Thoracic aorta (tissue), 2 donors: Measurements from ENCODE around the gene ZSWIM7. TPM values are rescaled to one million over a fixed set of nuclear protein-coding genes. Genes with fewer than 3 reads are reported as not detected.

Experiments
- ATAC-seq: fragments of 150-250 bp; one replicate; pipeline ENCODE4 v1.8.0; 2017; ENCODE audit warnings: low read depth; ENCODE audit not compliant: insufficient number of reproducible peaks, low FRiP score
- DNase-seq: peaks from one replicate; pipeline ENCODE4 v3.0.0-alpha.2; 2020; ENCODE audit warnings: low spot score
- H3K27ac ChIP-seq, 2 donors: fragments of 200-600 bp; sonication (generic); 1 replicate in 1 of 2; 2 replicates in 1 of 2; pipeline ENCODE4 v1.5.1; 2016; ENCODE audit warnings: mild to moderate bottlenecking in 2 of 2, moderate library complexity in 2 of 2
- H3K27me3 ChIP-seq: fragments of 200-600 bp; sonication (generic); replicated peaks from 2 replicates; pipeline ENCODE4 v1.6.0; 2016; ENCODE audit warnings: mild to moderate bottlenecking; ENCODE audit not compliant: insufficient read depth
- H3K36me3 ChIP-seq: fragments of 200-600 bp; sonication (generic); one replicate; pipeline ENCODE4 v1.5.1; 2016
- H3K4me1 ChIP-seq, 2 donors: fragments of 200-600 bp; sonication (generic); 1 replicate in 1 of 2; 2 replicates in 1 of 2; pipeline versions ENCODE4 v1.5.1 to v1.6.0; 2016; ENCODE audit warnings: low read depth in 2 of 2, mild to moderate bottlenecking in 1 of 2; ENCODE audit not compliant: control insufficient read depth in 1 of 2
- H3K4me3 ChIP-seq: fragments of 200-600 bp; sonication (generic); 2 replicates; pipeline ENCODE4 v1.5.1; 2016; ENCODE audit warnings: mild to moderate bottlenecking
- H3K9me3 ChIP-seq: fragments of 200-600 bp; sonication (generic); 2 replicates; pipeline ENCODE4 v1.5.1; 2016
- total RNA-seq, 2 donors: library from RNA; depleted of rRNA; stranded (reverse); fragments of >200 nt; gene quantifications; one replicate each; pipeline versions ENCODE4 v1.1.0 to v1.2.3, GENCODE V29; 2016
- TF ChIP-seq, protein P1 (sequence below): fragments of 200-600 bp; sonication (generic); IDR thresholded peaks from one replicate; pipeline ENCODE4 v1.5.1; 2019; ENCODE audit warnings: antibody characterized with exemption

ZSWIM7 gene
- total RNA-seq, 2 donors from 2014 or later: 6.5 to 13.5 TPM

DNA sequence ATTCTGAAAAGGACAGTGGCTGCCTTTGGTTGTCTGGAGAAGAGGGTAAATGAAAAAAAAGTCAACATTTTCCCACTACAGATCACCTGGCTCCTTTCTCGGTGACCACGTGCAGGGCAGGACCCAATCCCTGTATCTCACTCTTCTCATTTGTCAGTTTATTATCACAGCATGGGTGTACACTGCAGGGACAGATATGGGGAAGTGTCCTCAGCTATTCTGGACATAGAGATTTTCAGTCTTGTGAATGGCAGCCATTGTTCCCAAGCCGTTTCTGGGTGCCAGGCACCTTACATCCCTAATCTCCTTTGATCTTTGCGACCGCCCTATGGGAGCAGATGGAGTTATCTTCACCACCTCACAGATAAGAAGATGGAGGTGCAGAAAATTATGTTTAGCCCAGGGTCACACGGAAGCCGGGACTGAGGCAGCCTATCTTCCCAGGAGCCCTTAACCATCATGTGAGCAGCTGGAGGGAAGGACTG is 47.4 kb downstream of the ZSWIM7 start:
- Histone ChIP-seq H3K4me1 (no peaks in the 10 kb centered on the region), H3K27ac (no peak overlapping the region), H3K36me3 (no peaks in the 10 kb centered on the region), H3K4me3 (no peak overlapping the region), H3K9me3 (no peaks in the 10 kb centered on the region), H3K27me3 (no peaks in the 10 kb centered on the region)
- TF ChIP-seq, protein P1, sequence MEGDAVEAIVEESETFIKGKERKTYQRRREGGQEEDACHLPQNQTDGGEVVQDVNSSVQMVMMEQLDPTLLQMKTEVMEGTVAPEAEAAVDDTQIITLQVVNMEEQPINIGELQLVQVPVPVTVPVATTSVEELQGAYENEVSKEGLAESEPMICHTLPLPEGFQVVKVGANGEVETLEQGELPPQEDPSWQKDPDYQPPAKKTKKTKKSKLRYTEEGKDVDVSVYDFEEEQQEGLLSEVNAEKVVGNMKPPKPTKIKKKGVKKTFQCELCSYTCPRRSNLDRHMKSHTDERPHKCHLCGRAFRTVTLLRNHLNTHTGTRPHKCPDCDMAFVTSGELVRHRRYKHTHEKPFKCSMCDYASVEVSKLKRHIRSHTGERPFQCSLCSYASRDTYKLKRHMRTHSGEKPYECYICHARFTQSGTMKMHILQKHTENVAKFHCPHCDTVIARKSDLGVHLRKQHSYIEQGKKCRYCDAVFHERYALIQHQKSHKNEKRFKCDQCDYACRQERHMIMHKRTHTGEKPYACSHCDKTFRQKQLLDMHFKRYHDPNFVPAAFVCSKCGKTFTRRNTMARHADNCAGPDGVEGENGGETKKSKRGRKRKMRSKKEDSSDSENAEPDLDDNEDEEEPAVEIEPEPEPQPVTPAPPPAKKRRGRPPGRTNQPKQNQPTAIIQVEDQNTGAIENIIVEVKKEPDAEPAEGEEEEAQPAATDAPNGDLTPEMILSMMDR: no peak
- DNase-seq (no peak), ATAC-seq (no peak)

DNA sequence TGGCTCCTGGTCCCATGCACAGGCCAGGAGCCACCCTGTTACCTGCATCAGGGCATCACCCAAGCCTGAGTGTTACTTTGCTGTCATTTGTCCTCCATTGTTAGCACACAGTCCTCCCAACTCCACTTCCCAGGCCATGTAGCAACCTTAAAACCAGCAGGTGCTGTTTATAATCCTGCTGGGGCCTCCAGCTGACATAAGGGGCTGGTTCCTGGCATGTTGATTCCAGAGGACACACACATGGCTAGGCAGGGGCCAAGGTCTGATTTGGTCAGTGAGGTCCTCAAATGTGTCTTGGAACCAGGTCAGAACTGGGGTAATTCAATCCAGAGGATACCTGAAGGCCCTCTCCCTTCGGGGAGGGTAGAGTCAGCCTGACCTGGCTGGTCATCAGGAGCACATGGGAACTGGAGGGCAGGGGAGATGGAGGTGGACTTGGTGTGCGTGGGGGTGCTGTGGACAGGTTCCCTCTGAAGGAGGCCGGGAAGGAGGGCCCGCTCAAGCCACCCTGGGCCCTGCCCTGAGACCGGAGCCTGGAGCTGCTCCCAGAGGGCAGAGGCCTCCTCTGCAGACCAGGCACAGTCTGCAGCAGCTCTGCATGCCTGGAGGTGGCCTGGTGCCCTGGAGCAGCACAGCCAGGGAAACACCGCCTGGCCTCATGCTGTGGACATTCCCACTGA is 48.0 kb downstream of the ZSWIM7 start:
- no peak for DNase-seq
- no peaks in the 10 kb centered on the region for H3K27me3 ChIP-seq
- no peak overlapping the region for H3K4me3 ChIP-seq
- no peak overlapping the region for H3K27ac ChIP-seq
- H3K36me3 ChIP-seq: no peaks in the 10 kb centered on the region
- ATAC-seq: no peak
- no peaks in the 10 kb centered on the region for H3K4me1 ChIP-seq
- TF ChIP-seq, protein P1: no peak
- H3K9me3 ChIP-seq: no peaks in the 10 kb centered on the region

DNA sequence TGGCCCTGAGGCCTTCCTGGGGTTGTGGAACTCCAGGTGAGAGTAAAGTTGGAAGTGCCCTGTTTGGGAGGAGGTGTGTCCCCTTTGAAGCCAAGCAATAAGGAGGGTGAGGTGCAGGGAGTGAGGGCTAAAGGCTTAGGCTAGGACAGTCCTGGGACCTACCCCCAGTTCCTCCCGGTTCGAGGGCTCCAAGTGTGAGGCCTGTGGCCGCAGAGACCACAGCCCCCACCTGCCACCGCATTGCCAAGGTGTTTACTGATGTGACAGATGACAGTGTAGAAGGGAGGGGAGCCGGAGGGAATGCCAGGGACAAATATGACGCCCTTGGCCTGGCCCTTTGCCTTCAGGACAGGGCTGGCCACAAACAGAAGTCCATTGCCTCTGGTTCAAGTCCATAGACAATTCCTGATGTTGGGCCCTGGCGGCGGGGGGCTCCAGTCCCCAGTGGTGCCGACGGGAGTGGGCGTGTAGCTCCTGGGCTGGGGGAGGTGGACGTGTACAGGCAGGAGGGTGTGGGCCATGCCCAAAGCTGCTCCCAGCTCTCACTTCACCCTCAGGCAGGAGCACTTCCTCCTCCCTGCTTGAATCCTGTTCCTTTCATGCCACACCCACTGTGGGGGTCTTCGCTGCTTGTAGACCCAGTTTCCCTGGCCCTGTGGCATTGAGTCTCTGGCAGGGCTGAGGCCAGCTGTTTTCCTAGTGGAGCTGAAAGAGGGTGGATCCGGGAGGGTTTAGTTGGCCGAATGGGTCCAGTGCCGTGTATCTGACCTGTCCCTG is 51.3 kb downstream of the ZSWIM7 start:
- H3K27ac ChIP-seq: no peak overlapping the region
- no peaks in the 10 kb centered on the region for H3K27me3 ChIP-seq
- DNase-seq: no peak
- no peak overlapping the region for H3K4me3 ChIP-seq
- no peaks in the 10 kb centered on the region for H3K9me3 ChIP-seq
- no peaks in the 10 kb centered on the region for H3K36me3 ChIP-seq
- peaks cover 8 to 21% of the 10 kb centered on the region in 2 donors for H3K4me1 ChIP-seq
- ATAC-seq: no peak
- TF ChIP-seq, protein P1: no peak

DNA sequence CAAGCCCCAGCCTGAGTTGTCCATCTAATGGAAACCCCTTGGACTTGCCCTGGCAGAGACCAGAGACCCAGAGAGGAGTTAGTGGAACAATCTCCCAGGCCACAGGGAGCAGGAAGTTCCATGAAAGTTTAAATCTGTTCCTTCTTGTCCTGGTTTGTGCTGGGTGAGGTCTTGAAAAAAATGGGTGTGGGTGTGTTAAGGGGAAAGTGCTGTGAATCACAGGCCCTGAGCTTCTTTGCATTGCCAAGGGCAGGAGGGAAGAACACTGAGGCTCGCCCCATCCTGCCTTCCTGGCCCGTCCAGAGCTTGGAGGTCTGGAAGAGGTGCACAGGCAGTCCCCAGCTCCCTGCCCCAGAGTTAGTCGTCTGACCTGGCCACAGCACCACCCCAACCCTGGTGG is 52.2 kb downstream of the ZSWIM7 start:
- DNase-seq: no peak
- Histone ChIP-seq H3K27me3 (no peaks in the 10 kb centered on the region), H3K4me1 (peaks cover 8 to 21% of the 10 kb centered on the region in 2 donors), H3K9me3 (no peaks in the 10 kb centered on the region), H3K36me3 (no peaks in the 10 kb centered on the region), H3K4me3 (no peak overlapping the region), H3K27ac (no peak overlapping the region)
- no peak for ATAC-seq
- TF ChIP-seq, protein P1: no peak

DNA sequence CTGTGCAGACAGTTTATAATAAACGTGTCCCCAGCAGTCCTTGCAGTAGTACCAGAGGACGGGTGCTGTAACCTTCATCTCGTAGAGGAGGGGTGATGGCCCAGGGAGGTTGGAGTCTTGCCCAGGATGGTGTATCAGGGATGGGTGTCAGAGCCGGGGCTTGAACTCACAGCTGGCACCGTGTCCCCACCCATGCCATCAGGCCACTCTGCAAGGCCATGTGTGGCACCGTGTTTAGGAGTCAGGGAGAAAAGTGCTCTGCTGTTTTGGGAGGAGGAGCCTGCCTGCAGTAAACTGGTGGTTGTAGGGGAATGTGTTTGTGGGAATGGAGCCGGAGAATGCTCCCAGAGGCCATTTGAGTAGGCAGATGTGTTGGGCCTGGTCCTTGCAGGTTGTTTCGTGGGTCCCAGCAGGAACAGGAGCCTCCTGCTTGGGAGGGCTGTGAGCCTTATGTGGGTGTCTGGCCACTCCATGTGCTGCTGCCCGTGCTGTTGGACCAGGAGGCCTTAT is 52.8 kb downstream of the ZSWIM7 start:
- no peak overlapping the region for H3K4me3 ChIP-seq
- DNase-seq (no peak), ATAC-seq (no peak)
- H3K9me3 ChIP-seq: no peaks in the 10 kb centered on the region
- no peaks in the 10 kb centered on the region for H3K36me3 ChIP-seq
- no peaks in the 10 kb centered on the region for H3K27me3 ChIP-seq
- H3K27ac ChIP-seq: no peak overlapping the region
- TF ChIP-seq, protein P1: no peak
- peaks cover 8 to 21% of the 10 kb centered on the region in 2 donors for H3K4me1 ChIP-seq
